Cardiac muscle cell (in vitro differentiated cells and primary cell): Measurements from ENCODE around the gene ACSM4. TPM values are rescaled to one million over a fixed set of nuclear protein-coding genes. Genes with fewer than 3 reads are reported as not detected.

Source experiments
- DNase-seq, 2 donors: peaks; one replicate each; pipeline versions ENCODE4 v3.0.0 to v3.0.0-alpha.2; 2010 to 2017; ENCODE audit warnings: low read depth in 1 of 2, low spot score in 1 of 2
- H3K27ac ChIP-seq: fragments of 200-600 bp; sonication (generic); 2 replicates; pipeline ENCODE4 v1.5.1; 2016
- H3K27me3 ChIP-seq: fragments of 200-600 bp; sonication (generic); 2 replicates; pipeline ENCODE4 v1.6.0; 2016; ENCODE audit warnings: control low read depth
- H3K36me3 ChIP-seq: fragments of 200-600 bp; sonication (generic); 2 replicates; pipeline ENCODE4 v1.5.1; 2016; ENCODE audit warnings: control low read depth
- H3K4me1 ChIP-seq: fragments of 200-600 bp; sonication (generic); 2 replicates; pipeline ENCODE4 v1.8.1; 2017; ENCODE audit warnings: low read depth, mild to moderate bottlenecking, mixed run types
- H3K4me3 ChIP-seq: fragments of 200-600 bp; sonication (generic); 2 replicates; pipeline ENCODE4 v1.5.1; 2016; ENCODE audit warnings: mild to moderate bottlenecking
- H3K9me3 ChIP-seq: fragments of 200-600 bp; sonication (generic); 2 replicates; pipeline ENCODE4 v1.5.1; 2017; ENCODE audit warnings: low read depth, mild to moderate bottlenecking, control low read depth
- CTCF ChIP-seq: IDR thresholded peaks from 2 replicates; pipeline ENCODE4 v1.5.1; 2012; ENCODE audit warnings: low read depth, mild to moderate bottlenecking, low read length
- polyA plus RNA-seq: library from polyadenylated mRNA; unstranded; fragments of >200 nt; fragmentation: Nextera tagmentation; extraction: Ambion mirVana; gene quantifications from 2 replicates; pipeline ENCODE4 v1.2.1, GENCODE V29; 2016
- total RNA-seq: library from RNA; depleted of rRNA; stranded (reverse); fragments of >200 nt; gene quantifications from 2 replicates; pipeline ENCODE4 v1.2.3, GENCODE V29; 2016

Gene ACSM4
- total and polyA plus RNA-seq, 2 experiments from 2014 or later, result not detected

- H3K4me1 ChIP-seq, result no peaks in the 10 kb centered on the region
- no peaks in the 10 kb centered on the region for H3K9me3 ChIP-seq
- no peaks in the 10 kb centered on the region for H3K36me3 ChIP-seq
- no peak overlapping the region for H3K27ac ChIP-seq
- H3K27me3 ChIP-seq, result no peaks in the 10 kb centered on the region
- DNase-seq, result peak; percentile 4 to 44
- no peak overlapping the region for H3K4me3 ChIP-seq
- TF ChIP-seq CTCF, result peak; percentile 18
Measured at GRCh38 chr12:7374423-7375144, 70.7 kb downstream of the ACSM4 start.

- Histone ChIP-seq H3K36me3 (no peaks in the 10 kb centered on the region), H3K4me1 (no peaks in the 10 kb centered on the region), H3K4me3 (no peak overlapping the region), H3K27me3 (no peaks in the 10 kb centered on the region), H3K9me3 (no peaks in the 10 kb centered on the region), H3K27ac (no peak overlapping the region)
- no peak for DNase-seq
- TF ChIP-seq CTCF, result no peak
Measured at GRCh38 chr12:7375145-7375543, 71.3 kb downstream of the ACSM4 start.

GRCh38 chr12:7376196-7376595, 72.3 kb downstream of the ACSM4 start:
- Histone ChIP-seq H3K27me3 (no peaks in the 10 kb centered on the region), H3K4me3 (no peak overlapping the region), H3K9me3 (no peaks in the 10 kb centered on the region), H3K4me1 (no peaks in the 10 kb centered on the region), H3K27ac (no peak overlapping the region), H3K36me3 (no peaks in the 10 kb centered on the region)
- no peak for TF ChIP-seq CTCF
- peak in 1 of 2 donors; percentile 10 for DNase-seq

Other genes with a start within 250 kb of the ACSM4 start
- gene C1S, start 243.4 kb upstream of the ACSM4 start, total RNA-seq, result 3.0 and 5.0 TPM in 2 replicates
- 7.3 and 9.3 TPM in 2 replicates for gene C1S, start 243.4 kb upstream of the ACSM4 start, polyA plus RNA-seq
- gene C1R, start 211.6 kb upstream of the ACSM4 start, total RNA-seq, result 2.4 and 3.6 TPM in 2 replicates
- 1.5 and 3.4 TPM in 2 replicates for gene C1R, start 211.6 kb upstream of the ACSM4 start, polyA plus RNA-seq
- 18.4 and 32.4 TPM in 2 replicates for gene C1RL, start 194.9 kb upstream of the ACSM4 start, total RNA-seq
- gene C1RL, start 194.9 kb upstream of the ACSM4 start, polyA plus RNA-seq, result 12.2 and 14.3 TPM in 2 replicates
- gene RBP5, start 175.2 kb upstream of the ACSM4 start, total RNA-seq, result 0.95 and 8.9 TPM in 2 replicates
- 1.5 and 4.1 TPM in 2 replicates for gene RBP5, start 175.2 kb upstream of the ACSM4 start, polyA plus RNA-seq
- 32.0 and 35.5 TPM in 2 replicates for gene CLSTN3, start 173.7 kb upstream of the ACSM4 start, total RNA-seq
- gene CLSTN3, start 173.7 kb upstream of the ACSM4 start, polyA plus RNA-seq, result 14.0 and 27.2 TPM in 2 replicates
- 41.7 and 50.1 TPM in 2 replicates for gene PEX5, start 114.4 kb upstream of the ACSM4 start, total RNA-seq
- 20.4 and 20.8 TPM in 2 replicates for gene PEX5, start 114.4 kb upstream of the ACSM4 start, polyA plus RNA-seq
- 0.18 TPM in 1 of 2 replicates, not detected in the other for gene CD163L1, start 140.1 kb downstream of the ACSM4 start, total RNA-seq
- gene CD163L1, start 140.1 kb downstream of the ACSM4 start, polyA plus RNA-seq, result 1.7 TPM in 1 of 2 replicates, not detected in the other
- 0.06 TPM in 1 of 2 replicates, not detected in the other for gene CD163, start 199.7 kb downstream of the ACSM4 start, total RNA-seq
- not detected in 2 replicates for gene CD163, start 199.7 kb downstream of the ACSM4 start, polyA plus RNA-seq